ENCODE measurements around the gene IDI1. TPM values are rescaled to one million over a fixed set of nuclear protein-coding genes. Genes with fewer than 3 reads are reported as not detected.

Gene IDI1
- 10 to 100 TPM; 10.8 to 64.2 (median 17.9) TPM for total RNA-seq

GRCh38 chr10:1048732-1049424 is at the start of gene IDI1:
TSS of gene IDI1 (minus strand) at chr10:1049119. CDS start at chr10:1049003, 116 bp downstream.
- peak within 1 kb of the TSS; percentile 82 to 92 for H3K4me3 ChIP-seq

GRCh38 chr10:1097436-1097835 is 48.5 kb upstream of the IDI1 start:
- Histone ChIP-seq H3K27ac (no peak overlapping the region), H3K27me3 (no peaks in the 10 kb centered on the region), H3K4me3 (no peak overlapping the region), H3K4me1 (no peaks in the 10 kb centered on the region), H3K36me3 (no peaks in the 10 kb centered on the region), H3K9me3 (no peaks in the 10 kb centered on the region)
- intact Hi-C loops (cut with DNase I; ENCODE audit: low total_unique reads), result no loop called here
- TF ChIP-seq POLR2A (IDR thresholded peaks at IDR 0.05) (no peak), CTCF (IDR thresholded peaks at IDR 0.05) (no peak)
- no peak for DNase-seq

More at GRCh38 chr10:1048732-1049424, at the start of gene IDI1:
- TF ChIP-seq CTCF (IDR thresholded peaks at IDR 0.05), result no peak
- TF ChIP-seq POLR2A (IDR thresholded peaks at IDR 0.05), result peak; percentile 91 to 96
- Histone ChIP-seq H3K27ac (peak within 1 kb of the TSS; percentile 99), H3K9me3 (no peaks in the 10 kb centered on the region), H3K27me3 (no peaks in the 10 kb centered on the region), H3K36me3 (no peaks in the 10 kb centered on the region), H3K4me1 (peaks cover 0 to 5% of the 10 kb centered on the region in 2 donors)
- DNase-seq, result peak; percentile 97
- intact Hi-C loops (cut with DNase I; ENCODE audit: low total_unique reads), result no loop called here

- intact Hi-C loops (cut with DNase I; ENCODE audit: low total_unique reads), result no loop called here
- H3K36me3 ChIP-seq, result no peaks in the 10 kb centered on the region
- H3K4me3 ChIP-seq, result no peak overlapping the region
- H3K27ac ChIP-seq, result no peak overlapping the region
- no peaks in the 10 kb centered on the region for H3K9me3 ChIP-seq
- H3K27me3 ChIP-seq, result no peaks in the 10 kb centered on the region
- H3K4me1 ChIP-seq, result no peaks in the 10 kb centered on the region
- no peak for DNase-seq
- TF ChIP-seq CTCF (IDR thresholded peaks at IDR 0.05) (no peak), POLR2A (IDR thresholded peaks at IDR 0.05) (no peak)
Observed at GRCh38 chr10:1096287-1096889, 47.5 kb upstream of the IDI1 start.

- Histone ChIP-seq H3K36me3 (no peaks in the 10 kb centered on the region), H3K4me3 (no peak overlapping the region), H3K4me1 (no peaks in the 10 kb centered on the region), H3K9me3 (no peaks in the 10 kb centered on the region), H3K27me3 (no peaks in the 10 kb centered on the region), H3K27ac (no peak overlapping the region)
- DNase-seq, result no peak
- intact Hi-C loops (cut with DNase I; ENCODE audit: low total_unique reads), result no loop called here
- no peak for TF ChIP-seq CTCF (IDR thresholded peaks at IDR 0.05)
- no peak for TF ChIP-seq POLR2A (IDR thresholded peaks at IDR 0.05)
Observed at GRCh38 chr10:1095498-1095897, 46.6 kb upstream of the IDI1 start.

Measured in uterus (tissue), 4 donors.